GM23248 (cell line): ENCODE results near the gene ACOT13. TPM values are rescaled to one million over a fixed set of nuclear protein-coding genes. Genes with fewer than 3 reads are reported as not detected.
"Not testable (repeated sequence)": the region's sequence is repeated elsewhere in the genome, so short reads cannot be mapped to it uniquely, and the experiment has no call there.

Experiments used
- DNase-seq: peaks from one replicate; pipeline ENCODE4 v3.0.0-alpha.2; 2015
- H2AFZ ChIP-seq: fragments of 200-600 bp; sonication (generic); 2 replicates; pipeline ENCODE4 v1.6.1; 2016; ENCODE audit warnings: antibody characterized with exemption
- H3F3A ChIP-seq: fragments of 200-600 bp; sonication (generic); 2 replicates; pipeline ENCODE4 v1.6.1; 2016; ENCODE audit warnings: mild to moderate bottlenecking, antibody characterized with exemption, mixed run types; ENCODE audit not compliant: insufficient read depth
- H3K27ac ChIP-seq: fragments of 200-600 bp; sonication (generic); 2 replicates; pipeline ENCODE4 v1.5.1; 2016; ENCODE audit warnings: mild to moderate bottlenecking
- H3K27me3 ChIP-seq: fragments of 200-600 bp; sonication (generic); replicated peaks from 2 replicates; pipeline ENCODE4 v1.6.1; 2016; ENCODE audit warnings: mild to moderate bottlenecking; ENCODE audit not compliant: insufficient read depth
- H3K36me3 ChIP-seq: fragments of 200-600 bp; sonication (generic); 2 replicates; pipeline ENCODE4 v1.6.1; 2016; ENCODE audit warnings: low read depth, mild to moderate bottlenecking
- H3K4me1 ChIP-seq: fragments of 200-600 bp; sonication (generic); 2 replicates; pipeline ENCODE4 v1.6.1; 2016; ENCODE audit warnings: mild to moderate bottlenecking; ENCODE audit not compliant: insufficient read depth
- H3K4me2 ChIP-seq: fragments of 200-600 bp; sonication (generic); one replicate; pipeline ENCODE4 v1.6.1; 2016; ENCODE audit warnings: mild to moderate bottlenecking; ENCODE audit not compliant: unreplicated experiment
- H3K4me3 ChIP-seq: fragments of 200-600 bp; sonication (generic); 2 replicates; pipeline ENCODE4 v1.5.1; 2016; ENCODE audit warnings: mild to moderate bottlenecking
- H3K79me2 ChIP-seq: fragments of 200-600 bp; sonication (generic); 2 replicates; pipeline ENCODE4 v1.6.1; 2016; ENCODE audit warnings: mild to moderate bottlenecking; ENCODE audit not compliant: insufficient read depth
- H3K9ac ChIP-seq: fragments of 200-600 bp; sonication (generic); 2 replicates; pipeline ENCODE4 v1.6.1; 2016; ENCODE audit warnings: mild to moderate bottlenecking
- H3K9me2 ChIP-seq: fragments of 200-600 bp; sonication (generic); 2 replicates; pipeline ENCODE4 v1.6.1; 2016; ENCODE audit warnings: mixed run types, mild to moderate bottlenecking, moderate library complexity; ENCODE audit not compliant: insufficient read depth
- H3K9me3 ChIP-seq: fragments of 200-600 bp; sonication (generic); one replicate; pipeline ENCODE4 v1.6.1; 2017; ENCODE audit warnings: low read depth
- H4K20me1 ChIP-seq: fragments of 200-600 bp; sonication (generic); 2 replicates; pipeline ENCODE4 v1.6.0; 2016; ENCODE audit not compliant: insufficient read depth
- EZH2 ChIP-seq: fragments of 200-600 bp; sonication (generic); IDR thresholded peaks from 2 replicates; pipeline ENCODE4 v1.6.1; 2018; ENCODE audit warnings: antibody characterized with exemption, mild to moderate bottlenecking; ENCODE audit not compliant: insufficient read depth, poor library complexity, severe bottlenecking
- EZH2phosphoT487 ChIP-seq: fragments of 200-600 bp; sonication (generic); IDR thresholded peaks from 2 replicates; pipeline ENCODE4 v1.6.1; 2018; ENCODE audit warnings: antibody characterized with exemption, moderate library complexity, mild to moderate bottlenecking, low read depth; ENCODE audit not compliant: insufficient read depth
- WGBS, 2 experiments: methylation state at CpG; one replicate each; pipeline ENCODE4 v1.1.6; 2015 to 2017; ENCODE audit warnings: low lambda C conversion rate in 2 of 2, low coverage in 1 of 2; ENCODE audit errors: missing lambda C conversion rate in 2 of 2; 5-methylcytosine and 5-hydroxymethylcytosine counted together
- in situ Hi-C: fragments of 300-500 bp; cut with MboI; formaldehyde crosslinking; loops from 2 replicates; pipeline ENCODE4 v1.15.0; 2020
- polyA plus RNA-seq: library from polyadenylated mRNA; unstranded; fragments of >200 nt; fragmentation: Nextera tagmentation; extraction: Ambion mirVana; gene quantifications from 2 replicates; pipeline ENCODE4 v1.2.1, GENCODE V29; 2016
- total RNA-seq: library from RNA; depleted of rRNA; stranded (reverse); fragments of >200 nt; shearing (Covaris generic); gene quantifications from 2 replicates; pipeline ENCODE4 v1.2.3, GENCODE V29; 2014

Gene ACOT13
- total and polyA plus RNA-seq, 2 experiments from 2014 or later = 3.4 to 26.2 TPM

DNA sequence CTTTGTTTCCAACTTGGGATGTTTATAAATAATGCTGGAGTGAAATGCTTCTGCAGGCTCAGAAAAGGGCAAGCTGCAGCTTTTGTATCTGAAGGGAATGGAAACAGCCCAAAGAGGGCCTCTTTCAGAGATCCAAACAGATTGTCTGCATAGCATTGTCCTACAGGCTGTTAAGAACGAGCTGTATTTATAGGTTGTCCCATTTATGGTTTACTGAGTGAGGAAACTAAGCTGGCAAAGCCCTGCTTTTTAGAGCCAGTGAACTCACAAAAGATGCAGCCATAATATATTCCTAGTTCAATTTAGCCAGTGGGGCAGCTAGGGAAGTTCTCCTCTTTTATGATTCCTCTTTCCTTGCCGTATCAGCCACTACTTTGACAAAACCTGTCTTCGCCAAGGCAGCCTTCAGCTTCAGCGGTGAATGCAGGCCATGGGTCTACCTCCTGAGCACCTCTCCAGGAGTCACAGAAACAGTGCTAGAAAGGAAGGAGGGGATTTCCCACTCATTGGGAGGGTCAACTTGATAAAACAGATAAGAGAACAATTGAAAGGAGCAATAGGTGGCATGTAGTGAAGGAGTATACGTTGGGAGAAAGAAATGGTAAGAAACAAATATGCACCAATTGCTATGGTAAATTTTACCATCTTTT is 35.9 kb upstream of the ACOT13 start:
- H3K4me3 ChIP-seq = no peak overlapping the region
- in situ Hi-C loops = no loop called here
- H3K9me2 ChIP-seq = no peaks in the 10 kb centered on the region
- no peaks in the 10 kb centered on the region for H3K9me3 ChIP-seq
- no peaks in the 10 kb centered on the region for H3F3A ChIP-seq
- DNase-seq = no peak
- H3K79me2 ChIP-seq = no peaks in the 10 kb centered on the region
- no peak overlapping the region for H3K9ac ChIP-seq
- TF ChIP-seq EZH2 (no peak), EZH2phosphoT487 (no peak)
- H2AFZ ChIP-seq = 0 out of 2 replicates have a peak overlapping the region, but pooled peaks have one; percentile 1
- no peaks in the 10 kb centered on the region for H3K36me3 ChIP-seq
- no peaks in the 10 kb centered on the region for H4K20me1 ChIP-seq
- no peaks in the 10 kb centered on the region for H3K4me1 ChIP-seq
- no peak overlapping the region for H3K27ac ChIP-seq
- no peak overlapping the region for H3K4me2 ChIP-seq
- WGBS, 2 experiments = 46 to 51% methylated on average over 5 of the region's 5 CpGs
- H3K27me3 ChIP-seq = no peaks in the 10 kb centered on the region

DNA sequence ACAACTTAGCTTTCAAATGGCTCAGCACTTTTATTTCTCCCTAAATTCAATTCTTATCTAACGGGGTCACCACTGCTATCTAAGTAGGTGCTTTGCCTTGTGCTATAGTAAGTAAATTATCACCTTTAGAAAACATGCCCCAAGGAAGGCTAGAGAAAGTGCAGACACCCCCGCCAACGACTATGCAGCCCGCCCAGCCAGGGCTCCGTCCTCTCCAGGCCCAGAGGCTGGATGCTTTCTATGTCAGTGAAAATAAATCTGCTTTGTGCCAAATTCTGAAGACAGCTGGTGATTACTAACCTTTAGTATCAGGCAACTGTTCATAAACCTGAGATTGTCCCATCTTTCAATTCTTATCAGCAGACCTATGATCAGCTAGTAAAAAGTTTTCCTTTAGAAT is 35.2 kb upstream of the ACOT13 start:
- Histone ChIP-seq H3F3A (no peaks in the 10 kb centered on the region), H3K4me2 (no peak overlapping the region), H3K9ac (no peak overlapping the region), H3K36me3 (no peaks in the 10 kb centered on the region), H3K9me2 (no peaks in the 10 kb centered on the region), H3K79me2 (no peaks in the 10 kb centered on the region), H3K4me3 (no peak overlapping the region), H4K20me1 (no peaks in the 10 kb centered on the region), H3K27ac (no peak overlapping the region), H3K27me3 (no peaks in the 10 kb centered on the region), H3K9me3 (no peaks in the 10 kb centered on the region), H3K4me1 (no peaks in the 10 kb centered on the region), H2AFZ (no peak overlapping the region)
- DNase-seq = no peak
- in situ Hi-C loops = no loop called here
- TF ChIP-seq EZH2 (no peak), EZH2phosphoT487 (no peak)
- 16 to 28% methylated on average over 5 of the region's 5 CpGs for WGBS, 2 experiments

DNA sequence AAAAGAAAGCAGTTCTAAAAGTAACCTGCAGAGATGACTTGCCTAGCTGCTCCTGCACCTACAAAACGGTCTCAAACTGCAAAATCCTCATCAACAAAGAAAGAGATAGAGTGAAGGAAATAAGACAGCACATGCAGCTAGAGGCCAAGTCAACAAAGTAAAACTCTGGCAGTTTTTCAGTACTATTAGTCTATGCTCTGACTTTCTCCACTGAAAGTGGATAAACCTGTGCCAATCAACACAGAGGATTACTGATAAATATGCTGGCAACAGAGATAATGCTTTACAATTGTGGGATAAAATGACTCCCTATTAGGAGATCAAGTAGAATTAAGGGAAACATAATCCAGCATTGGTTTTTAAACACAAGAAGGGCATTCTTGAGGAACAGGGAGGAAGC is 34.3 kb upstream of the ACOT13 start:
- Histone ChIP-seq H3F3A (no peaks in the 10 kb centered on the region), H3K9me2 (no peaks in the 10 kb centered on the region), H3K4me3 (no peak overlapping the region), H2AFZ (no peak overlapping the region), H3K27me3 (no peaks in the 10 kb centered on the region), H3K4me1 (no peaks in the 10 kb centered on the region), H3K79me2 (no peaks in the 10 kb centered on the region), H3K36me3 (no peaks in the 10 kb centered on the region), H3K9me3 (no peaks in the 10 kb centered on the region), H3K4me2 (no peak overlapping the region), H3K9ac (no peak overlapping the region), H4K20me1 (no peaks in the 10 kb centered on the region), H3K27ac (no peak overlapping the region)
- no peak for TF ChIP-seq EZH2phosphoT487
- no peak for TF ChIP-seq EZH2
- DNase-seq = no peak
- in situ Hi-C loops = no loop called here
- WGBS, 2 experiments = 3 to 27% methylated on average over 1 of the region's 1 CpG

DNA sequence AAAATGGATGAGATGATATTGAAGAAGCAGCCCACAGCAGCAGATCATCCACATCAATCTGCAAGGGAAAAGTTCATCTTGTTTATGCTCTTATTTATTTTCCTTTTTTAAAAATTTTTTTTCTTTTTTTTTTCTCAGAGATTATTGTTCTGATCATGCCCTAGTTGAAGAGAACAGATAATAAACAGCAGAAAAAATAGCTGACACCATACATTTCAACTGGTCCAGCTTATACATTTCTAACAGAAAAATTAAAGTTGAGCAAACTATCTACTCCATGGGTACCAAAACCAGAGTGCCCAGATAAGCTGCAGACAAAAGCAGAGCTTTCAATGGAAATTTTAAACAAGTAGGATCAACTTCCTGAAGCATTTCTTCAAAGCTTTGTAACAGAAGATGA is 30.2 kb upstream of the ACOT13 start:
- no peak overlapping the region for H3K4me3 ChIP-seq
- no peaks in the 10 kb centered on the region for H3K9me2 ChIP-seq
- H3K9ac ChIP-seq = no peak overlapping the region
- TF ChIP-seq EZH2 (no peak), EZH2phosphoT487 (no peak)
- no peaks in the 10 kb centered on the region for H3K79me2 ChIP-seq
- in situ Hi-C loops = no loop called here
- H3K4me2 ChIP-seq = no peak overlapping the region
- H3K27ac ChIP-seq = no peak overlapping the region
- H3K27me3 ChIP-seq = no peaks in the 10 kb centered on the region
- H3K36me3 ChIP-seq = no peaks in the 10 kb centered on the region
- H3K9me3 ChIP-seq = no peaks in the 10 kb centered on the region
- no peak for DNase-seq
- no peaks in the 10 kb centered on the region for H4K20me1 ChIP-seq
- no peaks in the 10 kb centered on the region for H3F3A ChIP-seq
- no peaks in the 10 kb centered on the region for H3K4me1 ChIP-seq
- H2AFZ ChIP-seq = no peak overlapping the region

DNA sequence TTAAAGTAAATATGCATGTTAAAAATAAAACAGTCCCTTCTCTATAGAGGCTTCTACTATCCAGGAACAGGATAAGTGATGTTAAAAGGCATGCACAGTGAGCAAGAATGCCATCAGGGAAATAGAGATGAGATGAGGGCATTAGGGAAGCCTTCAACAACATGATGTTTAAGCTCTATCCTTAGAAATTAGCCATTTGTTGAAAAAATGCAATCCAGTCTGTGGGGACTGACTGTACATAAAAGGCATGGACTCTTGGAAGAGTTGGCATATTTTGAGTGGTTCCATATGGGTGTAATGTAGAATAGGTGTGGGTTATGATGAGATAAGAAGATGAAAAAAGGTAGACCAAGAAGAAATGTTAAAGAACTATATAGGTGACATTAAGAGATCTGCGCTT is 26.7 kb upstream of the ACOT13 start:
- Histone ChIP-seq H3K27ac (no peak overlapping the region), H3K9me2 (no peaks in the 10 kb centered on the region), H3K4me2 (no peak overlapping the region), H3K9me3 (no peaks in the 10 kb centered on the region), H3F3A (no peaks in the 10 kb centered on the region), H3K79me2 (no peaks in the 10 kb centered on the region), H3K4me1 (no peaks in the 10 kb centered on the region), H3K36me3 (no peaks in the 10 kb centered on the region), H3K27me3 (peaks cover 6% of the 10 kb centered on the region), H4K20me1 (no peaks in the 10 kb centered on the region), H3K4me3 (no peak overlapping the region), H2AFZ (no peak overlapping the region), H3K9ac (no peak overlapping the region)
- TF ChIP-seq EZH2 (no peak), EZH2phosphoT487 (no peak)
- in situ Hi-C loops = no loop called here
- DNase-seq = no peak
- 41 to 59% methylated on average over 1 of the region's 1 CpG for WGBS, 2 experiments

DNA sequence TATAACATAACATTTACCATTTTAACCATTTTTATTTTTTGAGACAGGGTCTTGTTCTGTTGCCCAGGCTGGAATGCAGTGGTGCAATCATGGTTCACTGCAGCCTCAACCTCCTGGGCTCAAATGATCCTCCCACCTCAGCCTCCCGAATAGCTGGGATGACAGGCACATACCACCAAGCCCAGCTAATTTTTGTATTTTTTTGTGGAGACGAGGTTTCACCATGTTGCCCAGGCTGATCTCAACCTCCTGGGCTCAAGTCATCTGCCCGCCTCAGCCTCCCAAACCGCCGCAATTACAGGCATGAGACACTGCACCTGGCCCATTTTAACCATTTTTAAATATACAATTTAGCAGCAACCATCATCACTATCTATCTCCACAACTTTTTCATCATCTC is 26.2 kb upstream of the ACOT13 start:
- H3K4me2 ChIP-seq, DNase-seq, H3K36me3 ChIP-seq, H3K9me3 ChIP-seq, H2AFZ ChIP-seq, H3K4me1 ChIP-seq, H3K27ac ChIP-seq, H3K79me2 ChIP-seq, H4K20me1 ChIP-seq, H3K9me2 ChIP-seq, in situ Hi-C loops, H3K4me3 ChIP-seq, H3K9ac ChIP-seq, H3F3A ChIP-seq, H3K27me3 ChIP-seq: not testable (repeated sequence)
- WGBS, 2 experiments = 64 to 67% methylated on average over 5 of the region's 5 CpGs
